NCI-H2107 treated with DMSO at 0.1 percent for 48 hours (cell line): ENCODE results near the gene GNMT.

Experiments
- DNase-seq: peaks from one replicate; lab custom pipeline; 2025; ENCODE audit not compliant: unreplicated experiment; lab: John Stamatoyannopoulos, UW

GNMT gene

GRCh38 chr6:42960243-42961019 lies at the start of gene GNMT:
Gene GNMT (plus strand): TSS chr6:42960754. CDS start chr6:42960768, 14 bp downstream.
- no peak for DNase-seq

GRCh38 chr6:42911171-42912021 lies 49.2 kb upstream of the GNMT start:
- DNase-seq, result no peak

GRCh38 chr6:42914546-42914945 lies 46.0 kb upstream of the GNMT start:
- no peak for DNase-seq

- no peak for DNase-seq
These were observed 44.8 kb upstream of the GNMT start, which contains the start of gene PTCRA for GRCh38 chr6:42915732-42916131. Gene PTCRA (plus strand): TSS chr6:42916053. CDS start chr6:42916070, 17 bp downstream.

- DNase-seq, result no peak
These were observed 44.3 kb upstream of the GNMT start for GRCh38 chr6:42916288-42916687.

GRCh38 chr6:42921801-42922200 lies 38.8 kb upstream of the GNMT start:
- no peak for DNase-seq

GRCh38 chr6:42923666-42924065 lies 36.9 kb upstream of the GNMT start:
- no peak for DNase-seq

- no peak for DNase-seq
These were observed 35.2 kb upstream of the GNMT start for GRCh38 chr6:42925248-42925857.

GRCh38 chr6:42928986-42929820 lies 31.4 kb upstream of the GNMT start, which contains the start of gene CNPY3:
Gene CNPY3 (plus strand): TSS chr6:42929480. CDS start chr6:42929571, 91 bp downstream.
- DNase-seq, result peak; percentile 94

- DNase-seq, result no peak
These were observed 30.7 kb upstream of the GNMT start for GRCh38 chr6:42929821-42930360.

- no peak for DNase-seq
These were observed 28.1 kb upstream of the GNMT start for GRCh38 chr6:42932412-42932811.

- DNase-seq, result no peak
These were observed 27.3 kb upstream of the GNMT start for GRCh38 chr6:42933205-42933604.

- no peak for DNase-seq
These were observed 25.2 kb upstream of the GNMT start for GRCh38 chr6:42935322-42935721.

GRCh38 chr6:42936398-42936797 lies 24.2 kb upstream of the GNMT start:
- no peak for DNase-seq

- no peak for DNase-seq
These were observed 22.8 kb upstream of the GNMT start for GRCh38 chr6:42937548-42938427.

- DNase-seq, result no peak
These were observed 22.1 kb upstream of the GNMT start for GRCh38 chr6:42938428-42938796.

- DNase-seq, result no peak
These were observed 21.4 kb upstream of the GNMT start for GRCh38 chr6:42938987-42939809.

- DNase-seq, result no peak
These were observed 20.8 kb upstream of the GNMT start for GRCh38 chr6:42939810-42940167.
